ENCODE results near the gene OR5B12. TPM values are rescaled to one million over a fixed set of nuclear protein-coding genes. Genes with fewer than 3 reads are reported as not detected.

OR5B12 gene
- total and polyA plus RNA-seq, 12 donors = not detected

DNA sequence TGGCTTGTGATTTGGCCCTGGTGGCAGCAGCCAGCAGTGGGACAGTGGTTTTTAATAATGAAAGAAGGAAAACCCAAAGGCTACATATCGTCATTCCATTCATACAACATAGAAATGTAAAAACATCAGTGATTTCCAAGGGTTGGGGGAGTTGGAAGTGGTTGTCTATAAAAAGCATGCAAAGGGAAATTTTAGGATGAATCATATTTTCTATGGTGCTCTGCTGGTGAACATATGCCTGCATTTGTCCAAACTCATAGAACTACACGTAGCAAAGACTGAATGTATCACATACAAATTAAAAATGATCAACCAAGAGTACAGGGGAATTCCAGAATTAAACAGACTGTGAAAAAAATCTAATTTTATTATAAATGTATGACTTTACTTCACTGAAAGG is 46.5 kb downstream of the OR5B12 start:
- TF ChIP-seq, protein P1, sequence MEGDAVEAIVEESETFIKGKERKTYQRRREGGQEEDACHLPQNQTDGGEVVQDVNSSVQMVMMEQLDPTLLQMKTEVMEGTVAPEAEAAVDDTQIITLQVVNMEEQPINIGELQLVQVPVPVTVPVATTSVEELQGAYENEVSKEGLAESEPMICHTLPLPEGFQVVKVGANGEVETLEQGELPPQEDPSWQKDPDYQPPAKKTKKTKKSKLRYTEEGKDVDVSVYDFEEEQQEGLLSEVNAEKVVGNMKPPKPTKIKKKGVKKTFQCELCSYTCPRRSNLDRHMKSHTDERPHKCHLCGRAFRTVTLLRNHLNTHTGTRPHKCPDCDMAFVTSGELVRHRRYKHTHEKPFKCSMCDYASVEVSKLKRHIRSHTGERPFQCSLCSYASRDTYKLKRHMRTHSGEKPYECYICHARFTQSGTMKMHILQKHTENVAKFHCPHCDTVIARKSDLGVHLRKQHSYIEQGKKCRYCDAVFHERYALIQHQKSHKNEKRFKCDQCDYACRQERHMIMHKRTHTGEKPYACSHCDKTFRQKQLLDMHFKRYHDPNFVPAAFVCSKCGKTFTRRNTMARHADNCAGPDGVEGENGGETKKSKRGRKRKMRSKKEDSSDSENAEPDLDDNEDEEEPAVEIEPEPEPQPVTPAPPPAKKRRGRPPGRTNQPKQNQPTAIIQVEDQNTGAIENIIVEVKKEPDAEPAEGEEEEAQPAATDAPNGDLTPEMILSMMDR (IDR thresholded peaks at IDR 0.05) = no peak
- ATAC-seq (no peak), DNase-seq (no peak)
- no peak overlapping the region for H3K4me3 ChIP-seq
- 85 to 87% methylated on average over 2 of the region's 2 CpGs for WGBS, 2 donors
- no peaks in the 10 kb centered on the region for H3K27me3 ChIP-seq
- peaks cover 0 to 11% (median 0%) of the 10 kb centered on the region in 9 donors for H3K4me1 ChIP-seq
- peaks cover 0 to 15% (median 0%) of the 10 kb centered on the region in 11 donors for H3K9me3 ChIP-seq
- no peak overlapping the region for H3K27ac ChIP-seq
- intact Hi-C loops (cut with DNase I) = loop anchor here in 1 of 10 donors (10.0 kb wide), 1 partner anchor 59 kb away; no protein-coding TSS in a partner anchor
- H3K36me3 ChIP-seq = no peaks in the 10 kb centered on the region

DNA sequence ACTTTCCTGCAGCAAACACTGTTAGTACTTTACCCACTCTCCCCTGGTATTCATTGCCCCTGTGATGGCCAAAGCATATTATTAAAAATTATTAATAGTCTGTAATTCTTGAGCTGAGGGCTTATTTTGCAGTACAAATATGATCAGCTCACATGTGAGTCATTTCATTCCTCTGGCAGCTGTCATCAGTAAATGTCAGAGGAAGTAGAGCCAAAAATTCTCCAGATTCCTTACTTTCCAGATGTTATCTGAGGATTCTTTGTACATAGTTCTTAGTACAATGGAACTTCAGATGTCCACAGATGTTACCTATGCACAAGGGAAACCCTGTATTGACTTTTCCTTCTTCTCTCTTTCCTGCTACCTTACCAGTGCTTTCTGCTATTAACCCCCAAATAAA is 47.8 kb downstream of the OR5B12 start:
- ATAC-seq (peak in 1 of 8 donors; percentile 51), DNase-seq (no peak)
- TF ChIP-seq, protein P1 (IDR thresholded peaks at IDR 0.05) = no peak
- peaks cover 0 to 11% (median 0%) of the 10 kb centered on the region in 9 donors for H3K4me1 ChIP-seq
- H3K27ac ChIP-seq = no peak overlapping the region
- no peaks in the 10 kb centered on the region for H3K36me3 ChIP-seq
- no peak overlapping the region for H3K4me3 ChIP-seq
- H3K9me3 ChIP-seq = peaks cover 0 to 15% (median 0%) of the 10 kb centered on the region in 11 donors
- no peaks in the 10 kb centered on the region for H3K27me3 ChIP-seq
- intact Hi-C loops (cut with DNase I) = loop anchor here in 1 of 10 donors (10.0 kb wide), 1 partner anchor 61 kb away; no protein-coding TSS in a partner anchor

DNA sequence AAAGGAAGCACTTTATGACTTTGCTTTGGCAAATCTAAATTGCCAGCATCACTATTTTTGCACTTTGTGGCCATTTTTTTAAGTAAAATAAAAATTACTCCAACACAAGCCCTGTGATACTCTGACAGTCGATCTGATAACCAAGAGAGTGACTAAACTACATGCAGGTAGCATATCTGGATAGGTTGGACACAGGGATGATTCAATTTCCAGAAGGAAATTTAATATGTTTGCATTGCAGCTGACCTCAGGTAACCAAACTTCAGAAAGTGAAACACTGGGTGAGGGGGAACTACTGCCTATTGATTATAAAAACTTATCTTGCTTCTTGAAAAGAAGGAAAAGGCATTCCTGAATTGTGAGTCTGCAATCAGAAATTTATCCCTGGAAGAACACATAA is 49.3 kb downstream of the OR5B12 start:
- no peak overlapping the region for H3K27ac ChIP-seq
- no peak overlapping the region for H3K4me3 ChIP-seq
- DNase-seq (no peak), ATAC-seq (no peak)
- no peaks in the 10 kb centered on the region for H3K27me3 ChIP-seq
- TF ChIP-seq, protein P1 (IDR thresholded peaks at IDR 0.05) = no peak
- WGBS, 2 donors = 32 to 36% methylated on average over 1 of the region's 1 CpG
- no peaks in the 10 kb centered on the region for H3K36me3 ChIP-seq
- intact Hi-C loops (cut with DNase I) = loop anchor here in 1 of 10 donors (10.0 kb wide), 1 partner anchor 62 kb away; no protein-coding TSS in a partner anchor
- peaks cover 0 to 11% (median 0%) of the 10 kb centered on the region in 9 donors for H3K4me1 ChIP-seq
- H3K9me3 ChIP-seq = peaks cover 0 to 15% (median 0%) of the 10 kb centered on the region in 11 donors

DNA sequence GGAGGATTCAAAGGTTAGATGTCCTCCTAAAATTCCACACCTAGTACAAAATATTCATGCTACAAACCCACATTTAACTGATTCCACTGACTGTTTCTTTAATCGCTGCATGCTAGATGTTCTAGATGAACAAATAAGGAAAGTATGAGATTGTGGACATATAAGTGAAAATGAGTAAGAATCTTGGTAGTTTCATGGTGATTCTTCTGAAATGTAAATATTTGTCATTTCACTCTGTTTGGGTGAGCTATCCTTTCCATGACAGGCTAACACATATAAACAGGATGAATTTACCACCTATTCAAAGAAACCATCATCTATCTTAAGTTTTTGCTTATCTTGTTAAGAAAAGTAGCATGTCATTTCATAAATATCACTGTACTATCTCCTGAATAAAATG is 50.2 kb downstream of the OR5B12 start:
- TF ChIP-seq, protein P1 (IDR thresholded peaks at IDR 0.05) = no peak
- ATAC-seq (no peak), DNase-seq (no peak)
- no peaks in the 10 kb centered on the region for H3K36me3 ChIP-seq
- H3K4me1 ChIP-seq = peaks cover 0 to 11% (median 0%) of the 10 kb centered on the region in 9 donors
- H3K27me3 ChIP-seq = no peaks in the 10 kb centered on the region
- no peak overlapping the region for H3K27ac ChIP-seq
- H3K9me3 ChIP-seq = peaks cover 0 to 15% (median 0%) of the 10 kb centered on the region in 11 donors
- intact Hi-C loops (cut with DNase I) = loop anchor here in 1 of 10 donors (10.0 kb wide), 1 partner anchor 63 kb away; no protein-coding TSS in a partner anchor
- 96 to 100% methylated on average over 1 of the region's 1 CpG for WGBS, 2 donors
- H3K4me3 ChIP-seq = no peak overlapping the region
